Measurements from ENCODE around the gene SHF.

GRCh38 chr15:45118996-45119395 lies 68.8 kb downstream of the SHF start:
- TF ChIP-seq CTCF (IDR thresholded peaks at IDR 0.05) (no peak), EZH2 (IDR thresholded peaks at IDR 0.05) (no peak)
